ENCODE results near the gene INTS12.
A peak's percentile ranks its signal among the peaks of the same experiment; 100 is the strongest.

INTS12 gene

GRCh38 chr4:105708181-105709080, at the start of gene INTS12, which contains the start of gene GSTCD (continued):
- TF ChIP-seq, protein P1, sequence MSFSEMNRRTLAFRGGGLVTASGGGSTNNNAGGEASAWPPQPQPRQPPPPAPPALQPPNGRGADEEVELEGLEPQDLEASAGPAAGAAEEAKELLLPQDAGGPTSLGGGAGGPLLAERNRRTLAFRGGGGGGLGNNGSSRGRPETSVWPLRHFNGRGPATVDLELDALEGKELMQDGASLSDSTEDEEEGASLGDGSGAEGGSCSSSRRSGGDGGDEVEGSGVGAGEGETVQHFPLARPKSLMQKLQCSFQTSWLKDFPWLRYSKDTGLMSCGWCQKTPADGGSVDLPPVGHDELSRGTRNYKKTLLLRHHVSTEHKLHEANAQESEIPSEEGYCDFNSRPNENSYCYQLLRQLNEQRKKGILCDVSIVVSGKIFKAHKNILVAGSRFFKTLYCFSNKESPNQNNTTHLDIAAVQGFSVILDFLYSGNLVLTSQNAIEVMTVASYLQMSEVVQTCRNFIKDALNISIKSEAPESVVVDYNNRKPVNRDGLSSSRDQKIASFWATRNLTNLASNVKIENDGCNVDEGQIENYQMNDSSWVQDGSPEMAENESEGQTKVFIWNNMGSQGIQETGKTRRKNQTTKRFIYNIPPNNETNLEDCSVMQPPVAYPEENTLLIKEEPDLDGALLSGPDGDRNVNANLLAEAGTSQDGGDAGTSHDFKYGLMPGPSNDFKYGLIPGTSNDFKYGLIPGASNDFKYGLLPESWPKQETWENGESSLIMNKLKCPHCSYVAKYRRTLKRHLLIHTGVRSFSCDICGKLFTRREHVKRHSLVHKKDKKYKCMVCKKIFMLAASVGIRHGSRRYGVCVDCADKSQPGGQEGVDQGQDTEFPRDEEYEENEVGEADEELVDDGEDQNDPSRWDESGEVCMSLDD (tag by site-specific recombination; IDR thresholded peaks at IDR 0.05): peak; percentile 48; the same call in 1 of the 2 replicates
- no peak for TF ChIP-seq ZNF214 (tag by site-specific recombination; IDR thresholded peaks at IDR 0.05; ENCODE audit: borderline replicate concordance)
- TF ChIP-seq, protein P2, sequence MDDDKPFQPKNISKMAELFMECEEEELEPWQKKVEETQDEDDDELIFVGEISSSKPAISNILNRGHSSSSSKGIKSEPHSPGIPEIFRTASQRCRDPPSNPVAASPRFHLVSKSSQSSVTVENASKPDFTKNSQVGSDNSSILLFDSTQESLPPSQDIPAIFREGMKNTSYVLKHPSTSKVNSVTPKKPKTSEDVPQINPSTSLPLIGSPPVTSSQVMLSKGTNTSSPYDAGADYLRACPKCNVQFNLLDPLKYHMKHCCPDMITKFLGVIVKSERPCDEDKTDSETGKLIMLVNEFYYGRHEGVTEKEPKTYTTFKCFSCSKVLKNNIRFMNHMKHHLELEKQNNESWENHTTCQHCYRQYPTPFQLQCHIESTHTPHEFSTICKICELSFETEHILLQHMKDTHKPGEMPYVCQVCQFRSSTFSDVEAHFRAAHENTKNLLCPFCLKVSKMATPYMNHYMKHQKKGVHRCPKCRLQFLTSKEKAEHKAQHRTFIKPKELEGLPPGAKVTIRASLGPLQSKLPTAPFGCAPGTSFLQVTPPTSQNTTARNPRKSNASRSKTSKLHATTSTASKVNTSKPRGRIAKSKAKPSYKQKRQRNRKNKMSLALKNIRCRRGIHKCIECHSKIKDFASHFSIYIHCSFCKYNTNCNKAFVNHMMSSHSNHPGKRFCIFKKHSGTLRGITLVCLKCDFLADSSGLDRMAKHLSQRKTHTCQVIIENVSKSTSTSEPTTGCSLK (tag by site-specific recombination; IDR thresholded peaks at IDR 0.05): no peak
- TF ChIP-seq ZNF768 (tag by site-specific recombination; IDR thresholded peaks at IDR 0.05): no peak
- peak; percentile 46; the same call in 1 of the 2 replicates for TF ChIP-seq ZNF596 (tag by site-specific recombination; IDR thresholded peaks at IDR 0.05)
- peak; percentile 71 for TF ChIP-seq ZNF146 (tag by site-specific recombination; IDR thresholded peaks at IDR 0.05)
- peak; percentile 77; the same call in 1 of the 2 replicates for TF ChIP-seq PRDM2 (tag by site-specific recombination; IDR thresholded peaks at IDR 0.05; ENCODE audit: borderline replicate concordance)
- no peak for TF ChIP-seq ZNF837 (tag by site-specific recombination; IDR thresholded peaks at IDR 0.05)
- no peak for TF ChIP-seq ZNF530 (tag by site-specific recombination; IDR thresholded peaks at IDR 0.05; ENCODE audit: low read depth)
- peak; percentile 94 for TF ChIP-seq ZSCAN5A (tag by site-specific recombination; IDR thresholded peaks at IDR 0.05)
- TF ChIP-seq, protein P3, sequence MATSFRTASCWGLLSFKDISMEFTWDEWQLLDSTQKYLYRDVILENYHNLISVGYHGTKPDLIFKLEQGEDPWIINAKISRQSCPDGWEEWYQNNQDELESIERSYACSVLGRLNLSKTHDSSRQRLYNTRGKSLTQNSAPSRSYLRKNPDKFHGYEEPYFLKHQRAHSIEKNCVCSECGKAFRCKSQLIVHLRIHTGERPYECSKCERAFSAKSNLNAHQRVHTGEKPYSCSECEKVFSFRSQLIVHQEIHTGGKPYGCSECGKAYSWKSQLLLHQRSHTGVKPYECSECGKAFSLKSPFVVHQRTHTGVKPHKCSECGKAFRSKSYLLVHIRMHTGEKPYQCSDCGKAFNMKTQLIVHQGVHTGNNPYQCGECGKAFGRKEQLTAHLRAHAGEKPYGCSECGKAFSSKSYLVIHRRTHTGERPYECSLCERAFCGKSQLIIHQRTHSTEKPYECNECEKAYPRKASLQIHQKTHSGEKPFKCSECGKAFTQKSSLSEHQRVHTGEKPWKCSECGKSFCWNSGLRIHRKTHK (tag by site-specific recombination; IDR thresholded peaks at IDR 0.05): no peak
- TF ChIP-seq ZNF626 (tag by site-specific recombination; IDR thresholded peaks at IDR 0.05): peak; percentile 92; the same call in 1 of the 2 replicates
- TF ChIP-seq ZNF19 (tag by site-specific recombination; IDR thresholded peaks at IDR 0.05; ENCODE audit: low read depth): no peak
- TF ChIP-seq ZNF394 (tag by site-specific recombination; IDR thresholded peaks at IDR 0.05; ENCODE audit: borderline replicate concordance): peak; percentile 86
- TF ChIP-seq ZNF2 (tag by site-specific recombination; IDR thresholded peaks at IDR 0.05): peak; percentile 97
- peak; percentile 77 for TF ChIP-seq ZNF518A (tag by site-specific recombination; conservative IDR thresholded peaks at IDR 0.05; ENCODE audit: low read depth)
- 0 out of 2 replicates have a peak, but pooled peaks have one; percentile 14 for TF ChIP-seq ZNF677 (tag by site-specific recombination; IDR thresholded peaks at IDR 0.05)
- TF ChIP-seq ZBTB48 (tag by site-specific recombination; IDR thresholded peaks at IDR 0.05): peak; percentile 89; the same call in 1 of the 2 replicates

All from HEK293 (cell line).